ENCODE measurements around the gene SLC22A14.

DNA sequence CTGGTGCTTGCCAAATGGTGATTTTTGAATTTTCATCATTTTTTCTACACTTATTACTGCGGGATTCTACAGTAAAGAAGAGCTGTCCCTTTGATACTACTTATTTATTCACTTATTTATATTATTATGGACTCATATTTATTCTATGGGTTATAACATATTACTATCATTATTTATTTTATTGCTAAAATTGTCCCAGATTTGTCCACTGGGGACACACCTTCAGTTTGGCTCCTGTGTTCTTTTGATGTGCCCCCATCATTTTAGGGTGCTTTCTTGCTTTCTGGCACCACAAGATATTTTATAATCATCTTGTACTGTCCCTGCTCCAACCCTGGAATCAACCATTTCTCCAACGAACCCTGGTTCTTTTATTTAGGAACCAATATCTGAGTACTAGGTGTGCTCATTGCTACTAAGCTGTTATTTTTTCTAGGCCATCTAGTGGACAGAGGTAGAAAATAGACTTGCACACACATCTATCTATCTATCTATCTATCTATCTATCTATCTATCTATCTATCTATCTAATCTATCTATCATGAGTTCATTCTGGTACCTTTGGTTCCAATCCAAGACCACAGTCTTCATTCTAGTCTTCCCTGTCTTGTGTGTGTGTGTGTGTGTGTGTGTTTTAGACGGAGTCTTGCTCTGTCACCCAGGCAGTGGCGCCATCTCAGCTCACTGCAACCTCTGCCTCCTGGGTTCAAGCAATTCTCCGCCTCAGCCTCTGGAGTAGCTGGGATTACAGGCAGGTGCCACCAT lies 16.0 kb downstream of the SLC22A14 start:
- TF ChIP-seq EZH2 (IDR thresholded peaks at IDR 0.05; ENCODE audit: borderline replicate concordance, insufficient read depth, low read depth, low read length, poor library complexity, severe bottlenecking), result no peak
- TF ChIP-seq, protein P1, sequence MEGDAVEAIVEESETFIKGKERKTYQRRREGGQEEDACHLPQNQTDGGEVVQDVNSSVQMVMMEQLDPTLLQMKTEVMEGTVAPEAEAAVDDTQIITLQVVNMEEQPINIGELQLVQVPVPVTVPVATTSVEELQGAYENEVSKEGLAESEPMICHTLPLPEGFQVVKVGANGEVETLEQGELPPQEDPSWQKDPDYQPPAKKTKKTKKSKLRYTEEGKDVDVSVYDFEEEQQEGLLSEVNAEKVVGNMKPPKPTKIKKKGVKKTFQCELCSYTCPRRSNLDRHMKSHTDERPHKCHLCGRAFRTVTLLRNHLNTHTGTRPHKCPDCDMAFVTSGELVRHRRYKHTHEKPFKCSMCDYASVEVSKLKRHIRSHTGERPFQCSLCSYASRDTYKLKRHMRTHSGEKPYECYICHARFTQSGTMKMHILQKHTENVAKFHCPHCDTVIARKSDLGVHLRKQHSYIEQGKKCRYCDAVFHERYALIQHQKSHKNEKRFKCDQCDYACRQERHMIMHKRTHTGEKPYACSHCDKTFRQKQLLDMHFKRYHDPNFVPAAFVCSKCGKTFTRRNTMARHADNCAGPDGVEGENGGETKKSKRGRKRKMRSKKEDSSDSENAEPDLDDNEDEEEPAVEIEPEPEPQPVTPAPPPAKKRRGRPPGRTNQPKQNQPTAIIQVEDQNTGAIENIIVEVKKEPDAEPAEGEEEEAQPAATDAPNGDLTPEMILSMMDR (IDR thresholded peaks at IDR 0.05), result peak; percentile 66
